Activated naive CD4-positive, alpha-beta T cell treated with anti-CD3 and anti-CD28 coated beads for 36 hours (primary cell): ENCODE data around the gene MSH3. TPM values are rescaled to one million over a fixed set of nuclear protein-coding genes. Genes with fewer than 3 reads are reported as not detected.

Source experiments
- total RNA-seq, 2 experiments: library from RNA; stranded (reverse); gene quantifications; one replicate each; pipeline ENCODE4 v1.2.3, GENCODE V29; 2021

The MSH3 gene
- total RNA-seq, 2 experiments from 2014 or later, result 25.1 to 25.8 TPM

Other genes with a start within 250 kb of the MSH3 start
- 10 to 100 TPM in 1 of 2 experiments, 1 to 10 TPM in 1; 8.0 to 10.3 TPM for gene ZFYVE16, start 246.6 kb upstream of the MSH3 start, total RNA-seq
- under 1 TPM; 0.15 to 0.36 TPM for gene FAM151B, start 166.6 kb upstream of the MSH3 start, total RNA-seq
- gene ANKRD34B, start 84.4 kb upstream of the MSH3 start, total RNA-seq, result under 1 TPM in 1 of 2 experiments, not detected in 1; 0.10 TPM
- gene DHFR, start 331 bp downstream of the MSH3 start, total RNA-seq, result 100 to 1,000 TPM; 107 to 112 TPM